GM18526 (cell line): ENCODE data around the gene NET1.

Experiments used
- POLR2A ChIP-seq: IDR thresholded peaks from 3 replicates; pipeline ENCODE4 v1.6.1; 2011; ENCODE audit not compliant: insufficient read length; ENCODE audit errors: extremely low read depth

The NET1 gene

DNA sequence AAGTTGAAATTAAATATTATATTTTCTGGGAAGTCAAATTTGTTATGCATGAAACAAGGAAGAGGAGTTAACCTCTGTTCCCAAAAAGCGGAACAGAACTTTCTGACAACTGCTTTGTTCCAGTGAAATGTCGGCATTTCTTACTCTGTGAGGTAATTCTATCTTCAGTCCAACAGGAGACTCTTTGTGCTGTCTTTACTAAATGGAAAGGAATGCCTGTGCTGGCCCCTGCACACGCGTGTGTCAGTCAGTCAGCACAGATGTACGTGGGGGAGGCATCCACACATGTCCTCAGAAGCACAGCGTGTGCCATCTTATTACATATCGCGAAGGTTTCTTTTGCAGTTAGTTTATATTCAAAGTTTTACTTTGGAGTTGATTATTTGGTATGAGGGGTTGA, 37.5 kb downstream of the NET1 start:
- no peak for TF ChIP-seq POLR2A

- no peak for TF ChIP-seq POLR2A
Measured at GRCh38 chr10:5450605-5451384, 38.4 kb downstream of the NET1 start.

DNA sequence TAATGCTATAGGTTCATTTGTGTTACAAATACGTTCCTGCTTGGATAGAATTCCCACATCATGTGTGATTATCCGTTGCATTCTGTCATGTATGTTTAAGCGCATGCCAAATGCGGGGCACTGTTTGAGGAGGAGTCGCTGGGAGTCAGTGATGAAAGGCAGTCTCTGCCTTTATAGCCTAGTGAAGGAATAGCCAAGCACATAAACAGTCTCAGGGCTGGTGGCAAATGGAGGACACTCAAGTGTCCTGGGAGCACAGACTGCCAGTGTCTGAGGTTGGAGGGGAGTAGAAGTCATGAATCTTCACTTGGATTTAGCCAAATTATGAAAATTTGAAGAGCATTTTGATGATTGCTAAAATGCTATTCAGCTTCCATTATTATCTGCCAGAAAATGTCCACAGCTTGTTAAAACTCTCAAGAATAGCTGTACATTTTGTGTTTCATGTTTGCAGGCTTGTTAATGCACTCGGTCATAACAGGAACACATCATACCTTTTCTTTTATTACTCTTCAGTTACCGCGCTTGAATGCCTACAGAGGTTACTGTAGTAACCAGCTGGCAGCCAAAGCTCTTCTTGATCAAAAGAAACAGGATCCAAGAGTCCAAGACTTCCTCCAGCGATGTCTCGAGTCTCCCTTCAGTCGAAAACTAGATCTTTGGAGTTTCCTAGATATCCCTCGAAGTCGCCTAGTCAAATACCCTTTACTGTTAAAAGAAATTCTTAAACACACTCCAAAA, 41.6 kb downstream of the NET1 start:
- TF ChIP-seq POLR2A, result no peak

- TF ChIP-seq POLR2A, result no peak
Measured at GRCh38 chr10:5456563-5456962, 44.2 kb downstream of the NET1 start.

- TF ChIP-seq POLR2A, result no peak
Measured at GRCh38 chr10:5457741-5458140, 45.4 kb downstream of the NET1 start.

DNA sequence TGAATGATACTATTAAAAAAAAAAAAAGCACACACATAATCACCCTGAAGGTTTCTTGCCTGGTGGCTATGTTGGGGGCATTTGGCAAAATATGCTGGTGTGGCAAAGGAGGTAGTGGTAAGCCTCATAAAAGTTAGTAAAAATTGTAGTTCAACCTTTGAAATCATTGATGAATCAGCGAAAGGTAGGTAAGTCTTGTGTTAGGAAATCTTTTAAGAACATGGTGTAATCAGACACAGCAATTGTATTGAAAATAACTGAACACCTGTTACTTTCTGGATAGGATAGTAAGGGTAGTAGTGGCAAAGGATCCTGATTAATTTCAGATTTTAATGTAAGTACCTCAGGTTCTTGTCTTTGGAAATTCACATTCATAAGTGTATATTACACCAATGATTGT, 46.1 kb downstream of the NET1 start:
- no peak for TF ChIP-seq POLR2A

DNA sequence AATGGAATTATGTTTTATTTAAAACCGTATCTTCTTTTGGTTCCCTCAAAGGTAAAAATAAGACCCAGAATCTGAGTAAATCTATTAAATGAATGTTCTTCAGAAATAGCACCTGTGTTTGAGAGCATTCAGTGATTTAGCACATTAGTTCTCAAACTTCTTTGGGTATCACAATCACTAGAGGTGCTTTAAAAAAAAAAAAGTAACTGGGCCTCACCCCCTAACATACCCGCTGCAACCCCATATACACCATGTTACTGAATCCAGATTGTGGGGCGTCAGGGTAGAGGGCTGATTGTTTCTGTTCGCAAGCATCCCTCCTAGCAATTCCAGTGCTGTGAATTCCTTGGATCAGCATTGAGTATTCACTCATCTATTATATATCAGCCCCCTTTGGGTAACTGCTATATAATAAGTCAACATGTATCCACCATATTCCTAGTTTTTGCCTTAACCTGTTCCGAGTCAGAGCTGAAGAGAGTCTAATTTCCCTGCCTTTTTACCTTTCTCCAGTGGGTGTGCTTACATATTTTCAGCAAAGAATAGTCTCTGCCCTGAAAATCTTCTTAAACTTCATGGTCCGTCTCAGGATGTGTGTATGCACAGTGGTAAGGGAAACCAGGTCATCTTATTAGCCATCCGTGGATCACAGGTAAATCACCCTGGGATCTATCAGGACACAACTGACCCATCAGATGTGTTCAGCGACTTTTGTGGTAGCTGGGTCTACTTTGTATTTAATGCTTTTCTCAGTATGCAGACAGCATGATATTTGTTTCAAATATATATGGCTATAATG, 46.8 kb downstream of the NET1 start:
- no peak for TF ChIP-seq POLR2A

DNA sequence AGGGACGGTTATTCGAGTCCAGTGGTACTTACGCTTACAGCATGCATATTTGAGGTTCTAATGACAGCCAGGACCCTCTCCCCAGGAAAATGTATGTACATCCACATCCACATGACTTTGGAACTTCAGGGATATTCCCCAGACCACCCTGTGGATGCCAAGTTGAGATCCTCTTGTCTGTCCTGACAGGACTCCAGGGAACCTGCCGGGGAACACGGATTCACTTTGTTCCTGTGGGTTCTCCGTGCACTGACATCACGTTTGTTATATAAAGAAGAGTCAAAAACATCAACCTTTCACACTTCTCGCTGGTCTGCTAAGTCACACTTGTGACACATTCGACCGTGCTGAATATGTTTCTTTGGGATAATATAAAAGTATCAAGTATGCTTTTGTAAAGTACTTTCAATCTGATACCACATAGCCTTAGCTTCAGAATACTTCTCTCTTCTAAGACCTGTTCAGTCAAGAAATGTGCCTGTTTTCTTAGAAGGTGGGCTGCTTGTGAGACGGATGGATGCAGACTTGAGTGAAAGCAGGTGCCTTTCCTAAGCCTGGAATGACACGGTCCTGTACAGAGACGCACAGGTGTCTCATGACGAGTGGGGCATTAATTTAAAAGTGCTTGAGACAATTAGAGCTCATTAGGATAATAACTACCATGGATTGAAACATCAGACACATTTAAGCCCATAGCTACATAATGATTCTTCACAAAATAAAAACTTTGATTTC, 48.3 kb downstream of the NET1 start:
- no peak for TF ChIP-seq POLR2A

DNA sequence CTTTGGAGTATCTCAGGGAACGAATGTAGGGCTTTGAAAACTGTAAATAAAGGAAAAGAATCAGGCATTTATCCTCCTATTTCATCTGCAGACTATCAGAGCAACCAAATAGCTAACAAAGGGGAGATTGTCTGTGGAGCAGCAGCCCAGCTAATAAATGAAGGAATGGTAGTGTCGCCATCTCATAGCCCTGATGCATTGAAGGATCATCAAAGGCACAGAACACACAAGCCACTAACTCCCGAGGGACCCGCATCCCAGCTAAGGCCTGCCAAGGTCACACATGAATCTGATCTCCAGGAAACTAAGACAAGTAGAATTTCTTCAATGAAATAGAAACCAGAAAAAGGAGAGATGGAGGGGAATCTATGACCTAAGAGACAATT, 48.8 kb downstream of the NET1 start:
- TF ChIP-seq POLR2A, result no peak

DNA sequence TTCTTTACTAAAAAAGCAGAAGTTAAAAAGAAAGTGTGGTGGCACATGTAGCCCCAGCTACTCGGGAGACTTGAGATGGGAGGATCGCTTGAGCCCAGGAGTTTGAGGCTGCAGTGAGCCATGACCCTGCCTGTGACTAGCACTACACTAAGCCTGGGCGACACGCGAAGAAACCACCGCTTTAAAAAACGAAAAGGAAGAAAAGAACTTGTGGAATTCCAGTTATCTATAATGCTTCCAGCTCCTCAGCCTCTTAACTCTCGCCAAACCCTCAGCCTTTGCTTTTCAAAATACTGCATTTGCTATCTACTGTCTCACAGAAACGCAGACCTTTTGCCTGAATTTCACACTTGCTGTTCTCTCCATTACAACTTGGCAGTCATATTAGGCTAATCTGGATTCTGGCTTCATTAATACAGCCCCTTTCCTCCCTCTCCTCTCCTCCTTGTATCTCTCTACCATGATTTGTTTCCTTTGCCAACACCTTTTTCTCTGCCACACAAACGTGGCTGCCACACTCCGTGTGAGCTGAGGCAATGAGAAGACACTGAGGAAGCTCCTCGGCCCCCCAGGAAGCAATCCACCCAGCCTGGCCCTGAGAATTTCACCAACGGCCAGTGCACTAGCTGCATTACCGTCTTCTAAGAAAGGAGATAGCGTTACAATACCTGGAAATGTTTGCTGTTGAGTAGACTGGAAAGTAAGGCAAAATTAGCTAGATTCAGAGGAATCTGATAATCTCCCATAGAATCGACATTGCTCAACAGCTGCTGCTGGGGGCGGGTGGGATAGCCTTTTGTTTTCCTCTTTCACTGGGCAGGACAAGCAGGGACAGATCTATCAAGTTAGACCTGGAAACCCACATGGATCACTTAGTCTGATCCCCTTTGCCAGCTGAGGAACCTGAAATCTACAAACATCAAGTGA, 49.8 kb downstream of the NET1 start:
- TF ChIP-seq POLR2A, result no peak

DNA sequence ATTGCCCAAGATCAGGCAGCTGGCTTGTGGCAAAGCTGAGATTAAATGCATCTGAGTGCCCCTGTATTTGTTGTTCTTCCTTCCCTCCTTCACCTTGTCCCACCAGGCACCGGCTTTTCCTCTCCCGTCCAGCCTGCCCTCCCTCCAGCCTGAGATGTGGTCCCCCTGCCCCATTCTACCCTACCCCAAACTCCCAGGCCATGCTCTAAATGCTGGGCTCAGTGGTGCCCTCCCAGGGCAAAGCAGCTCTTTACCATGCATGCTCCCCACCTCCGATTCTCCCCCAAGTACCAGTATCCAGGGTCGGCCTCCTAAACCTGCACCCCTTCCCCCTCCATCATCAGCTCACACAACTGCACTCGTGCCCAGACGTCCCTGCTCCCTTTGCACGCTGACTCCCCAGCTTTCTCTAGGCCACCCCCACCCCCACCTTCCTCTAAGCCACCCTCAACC, 50.5 kb downstream of the NET1 start:
- TF ChIP-seq POLR2A, result no peak

DNA sequence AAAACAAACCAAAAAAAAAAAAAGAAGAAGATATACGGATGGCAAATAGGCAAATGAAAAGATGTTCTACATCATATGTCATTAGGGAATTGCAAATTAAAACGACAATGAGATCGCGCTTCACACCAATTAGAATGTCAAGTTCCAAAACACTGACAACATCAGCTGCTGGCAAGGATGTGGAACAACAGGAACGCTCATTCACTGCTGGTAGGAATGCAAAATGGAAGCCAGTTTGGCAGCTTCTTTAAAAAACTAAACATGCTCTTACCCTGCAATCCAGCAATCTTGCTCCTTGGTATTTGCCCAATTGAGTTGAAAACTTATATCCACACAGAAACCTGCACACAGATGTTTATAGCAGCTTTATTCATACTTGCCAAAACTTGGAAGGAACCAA, 52.2 kb downstream of the NET1 start:
- TF ChIP-seq POLR2A, result no peak

GRCh38 chr10:5465976-5466450, 53.7 kb downstream of the NET1 start:
- no peak for TF ChIP-seq POLR2A
